GM18858 (cell line): ENCODE measurements around the gene TXNL4A.
A peak's percentile ranks its signal among the peaks of the same experiment; 100 is the strongest.
"Not testable (repeated sequence)": the region's sequence is repeated elsewhere in the genome, so short reads cannot be mapped to it uniquely, and the experiment has no call there.

ENCODE experiments used
- ATAC-seq: cut with Tn5 transposase; IDR thresholded peaks from one replicate; pipeline ENCODE4 v1.9.1; 2021; ENCODE audit not compliant: unreplicated experiment

TXNL4A gene

DNA sequence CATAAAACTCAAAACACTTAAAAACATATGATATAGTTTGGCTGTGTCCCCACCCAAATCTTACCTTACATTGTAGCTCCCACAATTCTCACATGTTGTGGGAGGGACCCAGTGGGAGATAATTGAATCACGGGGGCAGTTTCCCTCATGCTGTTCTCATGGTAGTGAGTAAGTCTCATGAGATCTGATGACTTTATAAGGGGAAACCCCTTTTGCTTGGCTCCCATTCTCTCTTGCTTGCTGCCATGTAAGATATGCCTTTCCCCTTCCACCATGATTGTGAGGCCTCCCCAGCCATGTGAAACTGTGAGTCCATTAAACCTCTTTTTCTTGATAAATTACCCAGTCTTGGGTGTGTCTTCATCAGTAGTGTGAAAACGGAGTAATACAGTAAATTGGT, 11.3 kb upstream of the TXNL4A start:
- ATAC-seq = not testable (repeated sequence)

GRCh38 chr18:79991494-79991893, 3.1 kb upstream of the TXNL4A start:
- no peak for ATAC-seq

GRCh38 chr18:79989195-79989497, 783 bp upstream of the TXNL4A start:
- no peak for ATAC-seq

DNA sequence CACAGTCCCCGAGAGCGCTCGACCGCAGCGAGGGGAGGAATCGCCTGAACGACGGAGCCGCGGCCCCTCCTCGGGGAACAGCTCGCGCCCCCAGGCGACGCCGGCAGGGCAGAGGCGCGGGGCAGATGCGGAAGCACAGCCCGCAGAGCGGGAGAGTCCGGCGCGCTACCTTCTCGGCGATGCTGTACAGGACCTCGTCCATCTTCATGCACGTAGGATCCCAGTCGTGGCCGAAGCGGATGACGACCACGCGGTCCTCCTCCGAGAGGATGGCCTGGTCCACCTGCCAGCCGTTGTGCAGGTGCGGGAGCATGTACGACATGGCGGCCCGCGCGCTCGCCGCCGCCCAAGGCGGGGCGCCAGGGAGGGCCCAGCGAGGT, 302 bp downstream of the TXNL4A start:
- ATAC-seq = peak; percentile 38

GRCh38 chr18:79987566-79987965, 797 bp downstream of the TXNL4A start:
- ATAC-seq = no peak

DNA sequence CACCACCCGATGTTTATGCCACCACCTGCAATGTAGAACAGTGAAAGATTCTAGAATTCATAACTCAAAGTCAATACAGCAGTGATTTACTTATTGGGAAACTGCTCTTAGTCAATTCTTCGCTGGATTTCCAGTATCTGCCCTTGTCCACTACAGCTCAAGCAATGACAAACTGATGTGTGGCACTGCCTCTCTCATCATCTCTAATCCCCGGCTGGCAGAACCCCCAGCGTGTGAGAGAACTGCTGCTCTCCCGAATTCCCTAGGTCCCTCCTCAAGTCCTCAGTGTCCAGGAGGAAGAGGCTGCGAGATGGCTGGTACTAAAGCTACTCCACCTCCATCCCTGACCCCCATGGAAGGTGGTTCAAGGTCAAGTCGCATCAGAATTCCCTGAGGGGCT, 1.6 kb downstream of the TXNL4A start:
- no peak for ATAC-seq

GRCh38 chr18:79985172-79985571, 3.2 kb downstream of the TXNL4A start:
- no peak for ATAC-seq

GRCh38 chr18:79983793-79984192, 4.6 kb downstream of the TXNL4A start:
- no peak for ATAC-seq

DNA sequence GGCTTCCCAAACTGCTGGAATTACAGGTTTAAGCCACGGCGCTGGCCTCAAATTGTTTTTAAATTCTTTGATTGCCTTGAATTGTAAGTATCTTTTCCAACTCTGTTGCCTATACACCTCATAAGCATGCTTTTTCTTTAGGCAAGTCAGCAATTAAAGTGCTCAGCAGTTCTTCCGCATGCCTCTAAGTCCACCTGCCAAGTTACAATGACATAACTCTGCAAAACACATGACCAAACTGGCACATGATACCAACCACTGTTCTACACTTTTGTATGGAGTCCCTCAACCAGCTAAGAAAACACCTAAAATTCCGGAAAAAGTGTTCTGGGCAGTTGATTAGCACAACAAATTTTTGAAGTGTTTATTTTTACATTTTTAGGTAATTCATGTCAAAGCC, 5.1 kb downstream of the TXNL4A start:
- ATAC-seq = no peak

DNA sequence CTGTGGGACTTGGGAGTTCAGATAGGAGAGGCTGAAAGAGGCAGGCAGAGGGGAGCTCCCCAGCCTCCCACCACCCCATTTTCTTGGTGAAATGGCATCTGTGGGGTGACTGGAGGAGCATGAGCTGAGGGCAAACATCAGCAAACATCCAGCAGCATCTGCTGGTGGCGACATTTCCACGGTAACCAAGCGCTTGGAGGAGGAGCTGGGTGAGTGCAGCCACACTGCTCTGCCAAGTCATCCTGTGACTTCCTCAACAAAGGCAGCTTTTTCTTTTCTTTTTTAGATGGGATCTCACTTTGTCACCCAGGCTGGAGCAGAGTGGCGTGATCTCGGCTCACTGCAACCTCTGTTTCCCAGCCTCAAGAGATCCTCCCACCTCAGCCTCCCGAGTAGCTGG, 5.6 kb downstream of the TXNL4A start:
- ATAC-seq = no peak

- ATAC-seq = no peak
These were observed 7.8 kb downstream of the TXNL4A start for GRCh38 chr18:79980585-79980984.

DNA sequence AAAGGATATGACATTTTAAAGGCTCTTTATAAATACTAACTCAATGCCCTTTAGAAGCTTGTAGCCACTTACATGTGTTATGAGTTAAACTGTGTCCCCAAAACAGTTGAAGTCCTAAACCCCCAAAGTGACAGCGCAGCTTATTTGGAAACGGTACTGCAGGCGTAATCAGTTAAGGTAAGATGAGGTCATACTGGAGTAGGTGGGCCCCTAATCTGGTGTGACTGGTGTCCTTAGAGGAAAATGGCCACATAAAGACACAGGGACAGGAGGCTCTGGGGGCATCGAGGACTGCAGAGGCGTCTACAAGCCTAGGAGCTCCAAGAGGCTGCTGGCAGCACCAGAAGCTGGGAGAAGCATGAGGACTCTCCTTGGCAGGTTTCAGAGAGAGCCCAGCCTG, 8.5 kb downstream of the TXNL4A start:
- ATAC-seq = no peak

GRCh38 chr18:79975985-79976680, 12.2 kb downstream of the TXNL4A start:
- ATAC-seq = no peak

GRCh38 chr18:79975043-79975442, 13.3 kb downstream of the TXNL4A start:
- ATAC-seq = no peak

- ATAC-seq = no peak
These were observed 14.2 kb downstream of the TXNL4A start for GRCh38 chr18:79974025-79974654.

- ATAC-seq = no peak
These were observed 14.8 kb downstream of the TXNL4A start for GRCh38 chr18:79973517-79973916.

GRCh38 chr18:79972720-79973119, 15.6 kb downstream of the TXNL4A start:
- ATAC-seq = no peak

- no peak for ATAC-seq
These were observed 16.4 kb downstream of the TXNL4A start for GRCh38 chr18:79971986-79972385.

DNA sequence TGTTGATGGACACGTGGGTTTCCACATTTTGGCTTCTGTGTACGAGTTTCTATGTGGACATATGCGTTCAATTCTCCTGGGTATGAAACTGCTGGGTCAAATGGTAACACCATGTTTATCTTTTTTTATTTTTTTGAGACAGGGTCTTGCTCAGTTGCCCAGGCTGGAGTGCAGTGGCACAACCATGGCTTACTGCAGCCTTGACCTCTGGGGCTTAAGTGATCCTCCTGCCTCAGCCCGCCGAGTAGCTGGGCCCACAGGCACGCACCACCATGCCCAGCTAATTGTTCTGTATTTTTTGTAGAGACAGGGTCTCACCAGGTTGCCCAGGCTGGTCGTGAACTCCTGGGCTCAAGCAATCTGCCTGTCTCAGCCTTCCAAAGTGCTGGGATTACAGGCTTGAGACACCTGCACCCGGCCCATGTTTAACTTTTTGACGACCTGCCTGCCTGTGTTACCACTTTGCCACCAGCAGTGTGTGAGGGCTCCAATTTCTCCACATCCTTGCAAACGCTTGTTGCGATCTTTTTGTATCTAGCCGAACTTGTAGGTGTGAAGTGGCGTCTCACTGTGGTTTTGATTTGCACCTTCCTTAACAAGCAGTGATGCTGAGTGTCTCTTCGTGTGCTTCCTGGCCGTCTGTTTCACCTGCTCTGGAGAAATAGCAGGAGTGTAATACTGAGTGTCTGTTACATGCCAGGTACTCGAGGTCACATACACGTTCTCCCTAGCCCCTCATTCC, 17.0 kb downstream of the TXNL4A start:
- no peak for ATAC-seq

DNA sequence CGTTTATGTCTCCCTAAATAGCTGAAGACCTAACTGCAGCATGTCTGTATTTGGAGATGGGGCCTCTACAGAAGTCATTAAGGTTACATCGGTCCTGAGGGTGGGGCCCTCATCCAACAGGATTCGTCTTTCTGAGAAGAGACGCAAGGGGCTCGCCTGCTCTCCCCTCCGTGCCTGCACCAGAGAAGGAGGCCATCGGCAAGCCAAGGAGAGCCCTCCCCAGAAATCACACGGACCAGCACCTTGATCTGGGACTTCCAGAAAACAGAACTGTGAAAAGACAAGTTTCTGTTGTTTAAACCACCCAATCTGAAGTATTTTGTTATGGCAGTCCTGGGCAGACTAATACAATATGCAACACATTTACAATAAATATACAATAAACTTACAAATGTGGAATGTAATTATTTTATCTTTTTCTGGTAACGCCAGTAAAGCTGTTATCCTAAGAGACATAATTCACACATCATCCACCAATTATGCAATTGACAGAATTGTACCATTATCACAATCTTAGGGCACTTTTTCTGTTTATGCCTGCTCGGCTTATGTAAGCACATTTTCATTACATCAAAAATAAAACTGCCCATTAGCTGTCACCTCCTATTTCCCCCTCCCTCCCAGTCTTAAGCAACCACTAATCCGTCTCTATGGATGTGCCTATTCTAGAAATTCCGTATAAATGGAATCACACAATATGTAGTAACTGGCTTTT, 17.8 kb downstream of the TXNL4A start:
- no peak for ATAC-seq

DNA sequence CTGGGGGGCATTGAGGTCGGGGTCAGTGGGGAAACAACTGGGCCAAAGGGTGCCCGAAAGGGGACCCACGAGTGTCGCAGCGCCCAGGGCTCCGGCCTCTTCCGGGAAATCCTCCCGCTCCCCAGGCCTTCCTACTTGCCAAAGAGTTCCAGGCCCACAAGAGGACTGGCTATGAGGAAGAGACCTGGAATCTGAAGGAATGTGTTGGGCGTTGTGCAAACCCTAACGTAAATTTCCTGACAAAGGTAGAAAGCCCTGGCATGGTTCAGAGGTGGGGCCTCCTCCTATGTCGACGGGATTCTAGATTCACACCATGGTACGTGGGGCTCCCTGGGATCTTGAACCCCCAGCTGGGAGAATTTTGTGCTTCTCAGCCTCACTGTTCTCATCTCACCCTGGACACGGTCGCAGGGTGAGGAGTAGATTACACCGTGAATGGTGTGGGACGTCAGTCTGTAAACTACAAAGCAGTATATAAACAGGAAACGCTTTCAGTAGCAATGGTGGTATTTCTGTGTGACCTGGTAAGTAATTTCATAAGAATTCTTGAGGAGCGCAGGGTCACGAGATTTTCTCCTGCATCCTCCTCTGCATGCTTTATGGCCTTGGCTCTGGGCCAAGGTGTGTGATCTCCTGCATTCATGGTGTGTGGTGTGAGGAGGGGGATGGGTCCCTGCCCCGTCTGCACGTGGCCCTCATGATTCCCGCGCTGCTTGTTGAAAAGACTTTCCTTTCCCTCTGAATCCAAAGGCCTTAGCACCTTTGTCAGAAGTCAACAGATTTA, 23.1 kb downstream of the TXNL4A start:
- no peak for ATAC-seq
